ENCODE data around the gene NUBP2. TPM values are rescaled to one million over a fixed set of nuclear protein-coding genes. Genes with fewer than 3 reads are reported as not detected.
"Not testable (repeated sequence)": the region's sequence is repeated elsewhere in the genome, so short reads cannot be mapped to it uniquely, and the experiment has no call there.

The NUBP2 gene
- total RNA-seq, 1 experiment from 2014 or later = 95.1 TPM

- Histone ChIP-seq H3F3A (ENCODE audit: low read length, unreplicated experiment) (no peaks in the 10 kb centered on the region), H3K27me3 (ENCODE audit: low read length) (no peaks in the 10 kb centered on the region), H3K9ac (ENCODE audit: low read length) (no peak overlapping the region), H3K9me2 (replicated peaks; ENCODE audit: low read length) (no peaks in the 10 kb centered on the region), H4K20me1 (ENCODE audit: low read length) (no peaks in the 10 kb centered on the region), H3K79me2 (ENCODE audit: low read length) (no peaks in the 10 kb centered on the region), H3K4me1 (ENCODE audit: insufficient read depth, low read length) (no peaks in the 10 kb centered on the region), H3K9me3 (ENCODE audit: low read length) (no peaks in the 10 kb centered on the region), H2AFZ (ENCODE audit: low read length) (no peak overlapping the region), H3K4me2 (ENCODE audit: low read length) (no peak overlapping the region), H3K36me3 (ENCODE audit: low read depth, low read length) (no peaks in the 10 kb centered on the region), H3K4me3 (ENCODE audit: low read length) (no peak overlapping the region), H3K27ac (ENCODE audit: low read length) (no peak overlapping the region)
- BruUV-seq (replicated peaks) = no TSS peak
- intact Hi-C loops (cut with micrococcal nuclease) = no loop called here
- ChIA-PET POLR2A (ENCODE audit: unreplicated experiment) (no interaction called here), CTCF (no interaction called here)
- TF ChIP-seq EZH2phosphoT487 (IDR thresholded peaks at IDR 0.05; ENCODE audit: borderline replicate concordance, low read length) = no peak
- TF ChIP-seq CTCF (conservative IDR thresholded peaks at IDR 0.05; ENCODE audit: low read depth, low read length) = no peak
- TF ChIP-seq EZH2 (IDR thresholded peaks at IDR 0.05; ENCODE audit: low read length, unreplicated experiment) = no peak
- no peak for DNase-seq
- ATAC-seq = no peak
These were observed 12.3 kb downstream of the NUBP2 start for GRCh38 chr16:1794908-1795666.

GRCh38 chr16:1799263-1799662 lies 16.5 kb downstream of the NUBP2 start:
- CTCF ChIA-PET; intact Hi-C loops (cut with micrococcal nuclease); ATAC-seq: not testable (repeated sequence)

GRCh38 chr16:1800701-1801100 lies 17.9 kb downstream of the NUBP2 start:
- Histone ChIP-seq H3K36me3 (ENCODE audit: low read depth, low read length) (no peaks in the 10 kb centered on the region), H3K4me2 (ENCODE audit: low read length) (no peak overlapping the region), H3F3A (ENCODE audit: low read length, unreplicated experiment) (no peaks in the 10 kb centered on the region), H3K4me3 (ENCODE audit: low read length) (no peak overlapping the region), H3K9me2 (replicated peaks; ENCODE audit: low read length) (no peaks in the 10 kb centered on the region), H3K4me1 (ENCODE audit: insufficient read depth, low read length) (no peaks in the 10 kb centered on the region), H3K27me3 (ENCODE audit: low read length) (no peaks in the 10 kb centered on the region), H3K9me3 (ENCODE audit: low read length) (no peaks in the 10 kb centered on the region), H4K20me1 (ENCODE audit: low read length) (no peaks in the 10 kb centered on the region), H3K27ac (ENCODE audit: low read length) (no peak overlapping the region), H2AFZ (ENCODE audit: low read length) (no peak overlapping the region), H3K79me2 (ENCODE audit: low read length) (no peaks in the 10 kb centered on the region), H3K9ac (ENCODE audit: low read length) (no peak overlapping the region)
- ChIA-PET CTCF (no interaction called here), POLR2A (ENCODE audit: unreplicated experiment) (no interaction called here)
- no TSS peak for BruUV-seq (replicated peaks)
- ATAC-seq = no peak
- intact Hi-C loops (cut with micrococcal nuclease) = no loop called here
- no peak for DNase-seq
- no peak for TF ChIP-seq CTCF (conservative IDR thresholded peaks at IDR 0.05; ENCODE audit: low read depth, low read length)
- TF ChIP-seq EZH2 (IDR thresholded peaks at IDR 0.05; ENCODE audit: low read length, unreplicated experiment) = no peak
- no peak for TF ChIP-seq EZH2phosphoT487 (IDR thresholded peaks at IDR 0.05; ENCODE audit: borderline replicate concordance, low read length)

More at GRCh38 chr16:1799263-1799662, 16.5 kb downstream of the NUBP2 start:
- H3K4me2 ChIP-seq (ENCODE audit: low read length); DNase-seq; H3K9me3 ChIP-seq (ENCODE audit: low read length); H3K4me3 ChIP-seq (ENCODE audit: low read length); H3K4me1 ChIP-seq (ENCODE audit: insufficient read depth, low read length); H4K20me1 ChIP-seq (ENCODE audit: low read length); H3F3A ChIP-seq (ENCODE audit: low read length, unreplicated experiment); H3K27me3 ChIP-seq (ENCODE audit: low read length); POLR2A ChIA-PET (ENCODE audit: unreplicated experiment); H3K9ac ChIP-seq (ENCODE audit: low read length); H3K36me3 ChIP-seq (ENCODE audit: low read depth, low read length); H3K9me2 ChIP-seq (replicated peaks; ENCODE audit: low read length); H2AFZ ChIP-seq (ENCODE audit: low read length); BruUV-seq (replicated peaks); H3K27ac ChIP-seq (ENCODE audit: low read length); H3K79me2 ChIP-seq (ENCODE audit: low read length): not testable (repeated sequence)

Measured in PC-3 (cell line).